Hematopoietic multipotent progenitor cell treated with erythropoietin and hydrocortisone succinate and interleukin-3 and kit ligand, for 8 days (in vitro differentiated cells): ENCODE data around the gene PCGF3.
"Not testable (repeated sequence)": the region's sequence is repeated elsewhere in the genome, so short reads cannot be mapped to it uniquely, and the experiment has no call there.

Experiments used
- DNase-seq: peaks from one replicate; pipeline ENCODE4 v3.0.0-alpha.2; 2015

PCGF3 gene

GRCh38 chr4:706083-706633 is 526 bp downstream of the PCGF3 start:
- not testable (repeated sequence) for DNase-seq

GRCh38 chr4:706834-707598 is 1.4 kb downstream of the PCGF3 start:
- no peak for DNase-seq

GRCh38 chr4:707929-708630 is 2.4 kb downstream of the PCGF3 start:
- no peak for DNase-seq

DNA sequence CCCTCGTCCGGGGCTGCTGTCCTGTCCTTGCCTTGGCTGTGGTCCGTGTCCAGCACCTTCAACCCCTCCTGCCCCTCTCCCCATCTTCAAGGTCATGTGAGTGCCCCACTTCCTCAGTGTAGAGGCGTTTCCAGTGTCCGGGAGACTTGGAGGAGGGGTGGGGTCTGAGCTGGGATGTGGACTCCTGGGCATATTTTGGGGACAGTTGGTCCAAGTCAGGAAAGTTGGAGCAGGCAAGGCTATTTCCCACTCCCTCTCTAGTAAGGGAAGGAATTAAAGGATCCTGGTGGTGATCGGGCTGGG is 3.0 kb downstream of the PCGF3 start:
- DNase-seq = no peak

DNA sequence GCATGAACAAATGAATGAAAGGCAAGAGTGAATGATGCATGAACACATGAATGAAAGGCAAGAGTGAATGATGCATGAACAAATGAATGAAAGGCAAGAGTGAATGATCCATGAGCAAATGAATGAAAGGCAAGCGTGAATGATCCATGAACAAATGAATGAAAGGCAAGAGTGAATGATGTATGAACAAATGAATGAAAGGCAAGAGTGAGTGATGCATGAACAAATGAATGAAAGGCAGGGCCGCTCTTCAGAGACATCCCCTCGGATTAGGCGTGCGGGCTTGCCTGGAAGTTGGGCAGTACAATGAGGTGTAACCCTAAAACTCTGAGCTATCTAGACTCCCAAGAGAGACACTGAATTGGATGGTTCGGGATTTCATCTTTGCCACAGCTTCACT is 3.7 kb downstream of the PCGF3 start:
- no peak for DNase-seq

- no peak for DNase-seq
Measured at GRCh38 chr4:710116-710515, 4.5 kb downstream of the PCGF3 start.

DNA sequence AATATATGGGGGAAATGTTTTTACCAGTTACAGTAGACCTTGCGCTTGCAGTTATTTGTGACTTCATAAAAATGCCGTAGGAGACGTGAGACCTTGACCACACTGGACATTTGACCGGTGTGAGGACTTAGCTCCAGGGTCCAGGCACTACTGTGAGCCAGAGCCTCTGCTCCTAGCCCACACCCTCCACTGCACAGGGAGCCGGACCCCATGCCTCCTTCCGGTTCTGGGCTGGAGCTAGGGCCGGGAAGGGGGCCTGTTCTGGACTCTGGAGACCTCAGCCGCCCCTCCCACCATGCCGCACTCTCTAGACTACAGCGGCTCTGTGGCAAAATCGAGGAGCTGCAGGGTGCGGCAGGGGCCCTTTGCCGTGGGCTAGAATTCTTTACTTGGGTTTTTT is 5.3 kb downstream of the PCGF3 start:
- DNase-seq = no peak

DNA sequence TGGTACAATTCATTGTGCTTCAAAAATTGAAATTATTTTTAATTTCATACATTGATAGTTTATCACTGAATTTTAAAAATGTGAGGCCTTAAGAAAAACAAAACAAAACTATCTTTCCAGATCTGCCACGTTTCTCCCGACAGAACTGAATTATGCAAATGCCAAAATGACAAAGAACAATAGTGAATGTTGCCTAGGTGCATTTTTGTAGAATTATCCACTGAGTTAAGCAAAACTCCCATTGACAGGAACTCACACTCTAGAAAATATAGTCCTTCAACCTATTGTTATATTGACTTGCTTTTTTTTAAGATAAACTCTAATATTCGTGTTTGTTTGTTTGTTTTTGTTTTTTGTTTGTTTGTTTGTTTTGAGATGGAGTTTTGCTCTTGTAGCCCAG is 6.5 kb downstream of the PCGF3 start:
- no peak for DNase-seq

DNA sequence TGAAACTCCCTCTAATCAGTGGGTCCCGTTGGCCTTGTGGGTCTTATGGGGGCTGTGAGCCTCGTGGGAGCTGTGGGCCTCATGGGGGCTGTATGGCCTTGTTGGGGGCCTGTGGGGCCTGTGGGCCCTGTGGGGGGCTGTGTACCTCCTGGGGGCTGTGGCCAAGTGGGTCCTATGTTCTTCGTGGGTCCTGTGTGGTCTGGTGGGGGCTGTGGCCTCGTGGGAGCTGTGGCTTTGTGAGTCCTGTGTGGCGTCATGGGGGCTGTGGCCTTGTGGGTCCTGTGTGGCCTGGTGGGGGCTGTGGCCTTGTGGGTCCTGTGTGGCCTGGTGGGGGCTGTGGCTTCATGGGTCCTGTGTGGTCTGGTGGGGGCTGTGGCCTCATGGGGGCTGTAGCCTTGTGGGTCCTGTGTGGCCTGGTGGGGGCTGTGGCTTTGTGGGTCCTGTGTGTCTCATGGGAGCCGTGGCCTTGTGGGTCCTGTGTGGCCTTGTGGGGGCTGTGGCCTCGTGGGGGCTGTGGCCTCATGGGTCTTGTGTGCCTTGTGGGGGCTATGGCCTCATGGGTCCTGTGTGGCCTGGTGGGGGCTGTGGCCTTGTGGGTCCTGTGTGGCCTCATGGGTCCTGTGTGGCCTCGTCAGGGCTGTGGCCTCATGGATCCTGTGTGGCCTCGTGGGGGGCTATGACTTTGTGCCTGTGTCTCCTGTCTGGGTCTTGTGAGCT is 7.4 kb downstream of the PCGF3 start:
- no peak for DNase-seq

- no peak for DNase-seq
Measured at GRCh38 chr4:714087-714486, 8.5 kb downstream of the PCGF3 start.

- DNase-seq = no peak
Measured at GRCh38 chr4:717601-718320, 12.1 kb downstream of the PCGF3 start.

GRCh38 chr4:718460-718859 is 12.8 kb downstream of the PCGF3 start:
- no peak for DNase-seq

GRCh38 chr4:720111-720860 is 14.7 kb downstream of the PCGF3 start:
- no peak for DNase-seq

DNA sequence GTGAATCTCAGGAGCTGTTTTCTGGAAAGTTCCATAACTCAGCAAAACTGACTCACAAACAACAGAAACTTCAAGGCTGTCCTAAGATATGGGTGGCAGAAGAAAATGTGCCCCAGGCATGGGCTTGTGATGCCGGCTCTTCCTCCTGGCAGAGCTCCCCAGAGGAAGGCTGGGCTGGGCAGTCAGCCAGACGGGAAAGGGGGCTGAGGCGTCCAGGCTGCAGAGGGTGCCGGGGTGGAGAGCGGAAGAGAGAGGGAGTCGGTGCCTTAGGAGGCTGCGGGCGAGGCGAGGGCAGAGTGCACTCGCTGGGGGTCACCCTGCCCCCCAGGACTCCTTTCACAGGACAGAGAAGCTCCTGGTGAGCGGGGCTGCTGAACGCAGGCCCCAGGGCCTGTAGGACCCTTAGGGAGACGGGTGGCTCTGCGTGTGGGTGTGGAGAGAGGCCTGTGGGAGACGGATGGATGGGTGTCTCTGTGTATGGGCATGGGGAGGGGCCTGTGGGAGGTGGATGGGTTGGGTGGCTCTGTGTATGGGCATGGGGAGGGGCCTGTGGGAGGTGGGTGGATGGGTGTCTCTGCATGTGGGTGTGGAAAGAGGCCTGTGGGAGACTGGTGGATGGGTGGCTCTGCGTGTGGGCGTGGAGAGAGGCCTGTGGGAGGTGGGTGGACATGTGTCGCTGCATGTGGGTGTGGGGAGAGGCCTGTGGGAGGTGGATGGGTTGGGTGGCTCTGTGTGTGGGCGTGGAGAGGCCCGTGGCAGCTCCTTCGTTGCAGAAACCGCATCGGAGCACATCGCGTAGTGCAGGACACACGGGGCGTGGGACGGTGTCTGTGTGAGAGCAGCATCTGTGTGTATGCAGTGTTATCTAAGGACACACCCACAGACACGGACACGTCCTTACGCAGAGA is 15.9 kb downstream of the PCGF3 start:
- DNase-seq = peak; percentile 42

DNA sequence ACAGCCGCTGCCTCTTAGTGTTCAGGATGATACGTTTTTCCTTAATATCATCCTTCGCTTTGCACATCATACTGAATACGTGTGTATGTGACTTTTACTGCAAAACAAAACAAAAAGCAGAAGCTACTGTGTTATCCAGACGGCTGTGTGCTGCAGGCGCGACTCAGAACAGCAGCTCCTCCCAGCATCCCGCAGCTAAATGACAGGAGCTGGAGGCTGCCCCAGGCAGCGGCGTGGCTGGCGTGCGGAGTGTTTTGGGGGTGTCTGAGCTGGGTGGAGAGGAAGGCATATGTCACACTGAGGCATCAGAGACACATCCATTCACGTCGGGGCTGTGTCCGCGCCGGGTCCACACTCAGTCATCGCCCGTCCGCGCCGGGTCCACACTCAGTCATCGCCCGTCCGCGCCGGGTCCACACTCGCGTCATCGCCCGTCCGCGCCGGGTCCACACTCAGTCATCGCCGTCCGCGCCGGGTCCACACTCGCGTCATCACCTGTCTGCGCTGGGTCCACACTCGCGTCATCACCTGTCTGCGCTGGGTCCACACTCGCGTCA is 16.6 kb downstream of the PCGF3 start:
- no peak for DNase-seq

DNA sequence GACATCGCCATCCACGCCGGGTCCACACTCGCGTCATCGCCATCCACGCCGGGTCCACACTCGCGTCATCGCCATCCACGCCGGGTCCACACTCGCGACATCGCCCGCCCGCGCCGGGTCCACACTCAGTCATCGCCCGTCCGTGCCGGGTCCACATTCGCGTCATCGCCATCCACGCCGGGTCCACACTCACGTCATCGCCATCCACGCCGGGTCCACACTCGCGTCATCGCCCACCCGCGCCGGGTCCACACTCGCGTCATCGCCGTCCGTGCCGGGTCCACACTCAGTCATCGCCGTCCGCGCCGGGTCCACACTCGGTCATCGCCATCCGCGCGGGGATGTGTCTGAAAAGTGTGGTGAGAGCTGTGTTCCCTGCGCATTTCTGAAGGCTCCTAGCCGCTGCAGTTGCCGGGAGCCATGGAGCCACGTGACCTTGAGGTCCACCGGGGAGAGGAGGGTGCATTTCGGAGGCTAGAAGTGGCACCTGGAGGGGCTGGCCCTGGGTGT is 17.3 kb downstream of the PCGF3 start:
- DNase-seq = no peak

GRCh38 chr4:723751-724530 is 18.3 kb downstream of the PCGF3 start:
- DNase-seq = no peak

DNA sequence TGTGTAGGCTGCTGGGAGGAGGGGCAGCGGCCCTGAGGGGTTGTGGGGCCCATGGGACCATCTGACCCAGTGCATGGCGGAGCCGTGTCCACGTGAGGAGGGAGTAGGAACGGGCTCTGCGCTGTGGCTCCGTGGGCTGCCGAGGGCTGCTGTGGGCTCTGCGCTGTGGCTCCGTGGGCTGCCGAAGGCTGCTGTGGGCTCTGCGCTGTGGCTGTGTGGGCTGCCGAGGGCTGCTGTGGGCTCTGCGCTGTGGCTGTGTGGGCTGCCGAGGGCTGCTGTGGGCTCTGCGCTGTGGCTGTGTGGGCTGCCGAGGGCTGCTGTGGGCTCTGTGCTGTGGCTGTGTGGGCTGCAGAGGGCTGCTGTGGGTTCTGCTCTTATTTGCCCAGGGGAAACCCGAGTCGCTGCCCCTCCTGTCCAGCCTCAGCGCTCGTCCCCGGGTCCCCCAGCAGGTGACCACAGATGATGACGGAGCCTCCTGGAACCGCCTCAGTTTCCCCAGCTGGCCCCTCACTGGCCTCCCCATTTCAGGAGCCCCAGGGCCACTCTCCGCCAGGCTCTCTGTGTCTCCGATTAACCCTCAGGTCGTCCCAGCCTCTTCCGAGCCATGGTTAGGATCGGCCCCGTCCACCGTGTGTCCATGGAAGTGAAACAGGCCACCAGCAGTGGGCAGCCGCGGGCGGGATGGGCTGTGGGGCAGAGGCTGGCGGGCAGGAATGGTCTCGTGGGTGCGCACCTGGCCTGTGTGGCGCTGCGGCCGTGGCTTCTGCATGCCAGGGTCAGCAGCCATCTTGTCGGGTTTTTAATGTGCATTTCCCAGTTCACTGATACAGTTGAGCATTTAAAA is 20.0 kb downstream of the PCGF3 start:
- DNase-seq = no peak

- peak; percentile 12 for DNase-seq
Measured at GRCh38 chr4:726235-726787, 20.7 kb downstream of the PCGF3 start.
